NCI-H82 treated with DMSO at 0.1 percent for 48 hours (cell line): ENCODE measurements around the gene ZC3H4.

Experiments
- DNase-seq: peaks from one replicate; lab custom pipeline; 2025; ENCODE audit not compliant: unreplicated experiment; lab: John Stamatoyannopoulos, UW

The ZC3H4 gene

DNA sequence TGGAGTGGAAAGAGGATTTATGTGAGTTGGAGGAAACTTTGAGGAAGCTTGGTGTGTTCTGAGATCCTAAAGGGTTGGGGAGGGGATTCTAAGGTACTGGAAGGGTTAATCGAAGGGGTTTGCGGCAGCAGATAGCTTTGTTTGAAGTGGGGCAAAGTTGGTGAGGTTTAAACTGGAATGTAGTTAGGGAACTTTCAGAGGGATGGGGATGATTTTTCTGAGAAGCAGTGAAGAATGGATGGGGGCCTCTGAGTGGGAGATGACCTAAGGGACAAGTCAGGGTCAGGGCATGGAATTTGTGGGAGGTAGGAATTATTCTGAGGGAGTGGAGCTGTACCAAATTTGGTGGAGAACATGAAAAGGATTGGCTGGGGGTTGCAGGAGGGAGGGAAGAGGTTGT, 21.0 kb upstream of the ZC3H4 start:
- DNase-seq = no peak

DNA sequence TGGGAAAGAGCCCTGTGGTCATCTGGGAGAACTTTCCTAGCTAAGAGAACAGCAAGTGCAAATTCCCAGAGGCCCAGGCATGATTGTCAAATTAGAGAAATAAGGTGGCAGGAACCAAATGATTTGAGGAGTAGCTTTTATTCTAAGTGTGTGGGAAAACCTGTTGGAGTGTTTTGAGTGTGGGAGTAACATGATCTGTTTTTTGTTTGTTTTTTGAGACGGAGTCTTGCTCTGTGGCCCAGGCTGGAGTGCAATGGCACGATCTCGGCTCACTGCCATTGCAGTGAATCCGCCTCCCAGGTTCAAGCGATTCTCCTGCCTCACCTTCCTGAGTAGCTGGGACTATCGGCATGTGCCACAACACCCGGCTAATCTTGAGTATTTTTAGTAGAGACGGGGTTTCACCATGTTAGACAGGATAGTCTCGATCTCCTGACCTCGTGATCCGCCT, 19.5 kb upstream of the ZC3H4 start:
- no peak for DNase-seq

DNA sequence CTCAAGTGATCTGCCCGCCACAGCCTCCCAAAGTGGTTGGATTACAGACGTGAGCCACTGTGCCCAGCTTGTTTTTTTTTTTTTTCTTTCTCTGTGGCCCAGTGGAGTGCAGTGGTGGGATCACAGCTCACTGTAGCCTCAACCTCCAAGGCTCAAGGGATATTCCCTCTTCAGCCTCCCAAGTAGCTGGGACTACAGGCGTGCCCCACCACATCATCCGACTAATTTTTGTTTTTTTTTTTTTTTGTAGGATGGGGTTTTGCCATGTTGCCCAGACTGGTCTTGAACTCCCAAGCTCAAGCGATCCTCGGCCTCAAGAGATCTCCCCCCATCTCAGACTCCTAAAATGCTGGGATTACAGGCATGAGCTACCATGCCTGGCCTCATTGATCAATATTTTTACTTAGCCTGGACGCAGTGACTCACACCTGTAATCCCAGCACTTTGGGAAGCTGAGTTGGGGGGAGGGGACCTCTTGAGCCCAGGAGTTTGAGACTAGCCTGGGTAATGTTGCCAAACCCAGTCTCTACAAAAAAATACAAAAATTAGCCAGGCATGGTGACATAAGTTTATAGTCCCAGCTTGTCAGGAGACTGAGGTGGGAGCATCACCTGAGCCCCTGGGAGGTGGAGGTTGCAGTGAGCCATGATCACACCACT, 18.7 kb upstream of the ZC3H4 start:
- DNase-seq = no peak

DNA sequence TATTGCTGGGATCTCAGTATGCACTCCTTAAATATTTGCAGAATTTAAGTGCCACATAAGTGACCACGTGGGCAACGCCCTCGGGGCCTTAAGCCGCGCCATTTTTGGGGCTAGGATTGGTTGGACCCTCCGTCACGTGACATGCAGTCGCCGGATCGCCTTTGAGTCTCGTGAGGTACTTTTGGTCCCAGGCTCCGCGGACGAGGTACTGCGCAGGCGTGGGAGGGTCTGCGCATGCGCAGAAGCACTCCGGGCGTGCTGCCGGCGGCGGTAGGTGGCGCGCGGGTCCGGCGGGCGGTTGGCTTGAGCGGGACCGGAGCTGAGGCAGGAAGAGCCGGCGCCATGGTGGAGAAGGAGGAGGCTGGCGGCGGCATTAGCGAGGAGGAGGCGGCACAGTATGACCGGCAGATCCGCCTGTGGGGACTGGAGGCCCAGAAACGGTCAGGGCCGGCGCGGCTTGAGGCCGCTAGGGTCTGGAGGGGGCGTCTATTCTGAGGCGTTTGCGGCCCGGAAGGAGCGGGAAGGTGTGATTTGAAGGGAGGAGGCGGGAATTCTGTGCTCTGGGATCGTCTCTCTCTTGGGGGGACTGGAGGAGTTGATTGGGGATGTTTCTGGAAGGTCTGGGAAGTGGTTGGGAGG, 17.1 kb upstream of the ZC3H4 start, which contains the start of gene SAE1:
Gene SAE1, plus strand, starts transcription at position 247 of the 639 bp plus-strand sequence. Its CDS starts 96 bp downstream, at position 343.
- peak; percentile 96 for DNase-seq

DNA sequence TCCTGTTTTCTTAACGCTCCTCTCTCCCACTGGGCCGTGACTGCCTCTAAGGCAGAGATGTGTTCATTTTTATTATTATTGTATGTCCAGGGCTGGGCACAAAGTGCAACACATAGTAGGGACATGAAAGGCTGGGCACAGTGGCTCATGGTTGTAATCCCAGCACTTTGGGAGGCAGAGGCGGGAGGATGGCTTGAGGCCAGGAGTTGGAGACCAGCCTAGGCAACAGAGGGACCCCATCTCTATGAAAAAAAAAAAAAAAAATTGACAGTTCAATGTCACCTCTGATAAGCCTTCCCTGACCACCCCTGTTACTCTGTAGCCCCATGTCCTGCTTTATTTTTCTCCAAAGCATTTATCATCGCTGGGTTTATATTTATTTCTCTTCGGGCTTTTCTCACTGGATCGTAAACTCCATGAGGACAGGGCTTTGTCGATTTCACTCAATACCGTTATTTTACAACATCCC, 16.6 kb upstream of the ZC3H4 start:
- no peak for DNase-seq

DNA sequence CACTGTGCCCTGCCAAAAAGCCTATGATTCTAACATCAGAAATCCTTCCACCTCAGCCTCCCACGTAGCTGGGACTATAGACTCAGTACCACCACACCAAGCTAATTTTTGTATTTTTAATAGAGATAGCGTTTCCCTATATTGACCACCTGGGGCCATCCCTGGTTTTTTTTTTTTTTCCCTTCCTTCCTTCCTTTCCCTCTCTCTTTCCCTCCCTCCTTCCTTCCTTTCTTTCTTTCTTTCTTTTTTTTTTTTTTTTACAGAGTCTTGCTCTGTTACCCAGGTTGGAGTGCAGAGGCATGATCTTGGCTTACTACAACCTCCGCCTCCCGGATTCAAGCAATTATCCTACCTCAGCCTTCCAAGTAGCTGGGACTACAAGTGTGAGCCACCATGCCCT, 16.0 kb upstream of the ZC3H4 start:
- no peak for DNase-seq

DNA sequence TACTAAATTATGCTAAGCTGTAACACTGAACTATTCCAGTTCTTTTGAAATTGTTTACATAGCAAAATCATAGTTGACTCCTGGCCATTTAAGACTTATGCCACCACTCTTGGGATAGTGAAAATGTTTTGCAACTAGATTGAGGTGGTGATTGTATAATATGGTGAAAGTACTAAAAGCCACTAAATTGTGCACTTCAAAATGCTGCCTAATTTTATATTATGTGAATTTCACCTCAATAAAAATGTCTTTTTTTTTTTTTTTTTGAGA, 12.0 kb upstream of the ZC3H4 start:
- DNase-seq = no peak

DNA sequence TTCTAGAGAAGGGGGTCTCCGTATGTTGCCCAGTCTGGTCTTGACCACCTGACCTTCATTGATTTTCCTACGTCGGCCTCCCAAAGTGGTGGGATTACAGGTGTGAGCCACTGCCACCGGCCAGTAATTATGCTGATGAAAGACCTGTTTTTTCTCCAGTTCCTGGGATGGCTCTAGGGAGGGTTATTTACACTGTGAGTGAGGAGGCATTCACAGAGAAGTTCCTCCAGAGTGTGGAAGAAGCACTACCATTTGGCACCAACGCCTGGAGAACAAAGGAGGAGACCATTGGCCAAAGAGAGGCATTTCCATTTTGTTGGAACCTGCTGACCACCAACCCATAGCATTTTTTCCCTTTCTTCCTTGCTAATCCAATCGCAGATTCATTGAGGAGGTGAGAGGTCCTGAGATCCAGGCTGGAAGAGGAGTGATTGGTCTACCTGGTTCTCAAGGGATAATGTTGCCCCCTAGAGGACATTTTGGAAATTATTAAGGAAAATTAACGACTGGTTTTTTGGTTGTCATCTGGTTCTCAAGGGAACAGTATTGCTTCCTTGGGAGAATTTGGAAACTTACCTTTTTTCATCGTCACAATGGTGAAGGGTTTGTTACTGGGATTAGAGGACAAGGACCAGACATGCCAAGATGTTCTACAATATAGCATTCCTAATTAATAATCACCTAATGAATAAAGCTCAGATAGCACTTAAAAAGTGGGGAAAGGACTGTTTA, 11.5 kb upstream of the ZC3H4 start:
- DNase-seq = peak; percentile 88

DNA sequence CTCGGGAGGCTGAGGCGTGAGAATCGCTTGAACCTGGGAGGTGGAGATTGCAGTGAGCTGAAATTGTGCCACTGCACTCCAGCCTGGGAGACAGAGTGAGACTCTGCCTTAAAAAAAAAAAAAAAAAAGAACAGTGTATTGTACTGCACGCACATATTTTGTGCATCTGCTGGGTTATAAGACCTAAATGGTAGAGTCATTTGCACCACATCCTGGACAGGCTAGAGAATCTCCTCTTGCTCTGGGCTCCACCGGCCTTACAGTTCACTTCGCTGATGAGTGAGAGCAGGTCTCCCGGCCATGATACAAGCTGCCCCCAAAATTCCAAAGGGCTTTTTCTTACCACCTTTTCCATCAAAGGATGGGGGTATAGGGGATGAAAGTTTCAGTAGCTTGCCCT, 9.8 kb upstream of the ZC3H4 start:
- DNase-seq = no peak

DNA sequence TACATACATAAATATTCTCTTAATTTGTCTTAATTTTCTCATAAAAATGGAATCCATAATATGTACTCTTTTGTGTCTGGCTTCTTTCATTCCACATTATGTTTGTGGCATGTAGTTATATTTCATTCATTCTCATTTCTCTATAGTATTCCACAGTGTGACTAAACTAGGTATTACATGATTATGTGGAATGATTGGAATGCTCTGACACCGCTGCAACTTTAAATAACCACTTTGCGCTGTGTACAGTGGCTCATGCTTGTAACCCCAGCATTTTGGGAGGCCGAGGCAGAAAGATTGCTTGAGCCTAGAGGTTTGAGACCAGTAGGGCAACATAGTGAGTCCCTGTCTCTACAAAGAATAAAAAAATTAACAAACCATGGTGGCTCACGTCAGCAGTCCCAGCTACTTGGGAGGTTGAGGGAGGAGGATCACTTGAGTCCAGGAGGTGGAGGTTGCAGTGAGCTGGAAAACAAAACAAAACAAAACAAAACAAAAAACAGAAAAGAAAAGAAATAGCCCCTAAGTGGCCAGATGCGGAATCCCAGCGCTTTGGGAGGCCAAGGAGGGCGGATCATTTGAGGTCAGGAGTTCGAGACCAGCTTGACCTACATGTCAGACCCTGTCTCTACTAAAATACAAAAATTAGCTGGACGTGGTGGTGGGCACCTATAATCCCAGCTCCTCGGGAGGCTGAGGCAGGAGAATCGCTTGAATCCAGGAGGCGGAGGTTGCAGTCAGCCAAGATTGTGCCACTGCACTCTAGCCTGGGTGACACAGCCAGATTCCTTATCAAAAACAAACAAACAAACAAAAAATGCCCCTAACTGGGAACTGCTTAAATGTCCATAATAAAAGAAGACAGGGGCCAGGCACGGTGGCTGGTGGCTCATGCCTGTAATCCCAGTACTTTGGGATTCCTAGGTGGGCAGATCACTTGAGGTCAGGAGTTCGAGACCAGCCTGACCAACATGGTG, 9.1 kb upstream of the ZC3H4 start:
- DNase-seq = no peak

DNA sequence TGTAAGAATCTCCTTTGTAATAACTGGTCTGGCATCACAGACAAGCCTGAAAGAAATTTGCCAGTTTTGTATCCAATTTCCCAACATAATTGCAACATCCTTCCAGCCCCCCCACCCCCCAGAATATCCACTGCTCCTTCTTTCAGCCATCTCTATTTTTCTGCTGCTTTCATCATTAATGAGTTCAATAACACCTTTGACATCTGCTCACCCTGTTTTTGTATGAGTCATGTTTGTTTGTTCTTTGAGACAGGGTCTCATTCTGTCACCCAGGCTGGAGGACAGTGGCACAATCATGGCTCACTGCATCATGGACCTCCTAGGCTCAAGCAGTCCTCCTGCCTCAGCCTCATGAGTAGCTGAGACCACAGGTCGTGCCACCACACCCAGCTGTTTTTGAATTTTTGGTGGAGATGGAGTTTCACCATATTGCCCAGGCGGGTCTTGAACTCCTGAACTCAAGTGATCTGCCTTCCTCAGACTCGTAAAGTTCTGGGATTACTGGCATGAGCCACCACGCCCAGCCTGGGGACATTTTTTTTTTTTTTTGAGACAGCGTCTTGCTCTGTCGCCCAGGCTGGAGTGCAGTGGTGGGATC, 7.0 kb upstream of the ZC3H4 start:
- DNase-seq = no peak

DNA sequence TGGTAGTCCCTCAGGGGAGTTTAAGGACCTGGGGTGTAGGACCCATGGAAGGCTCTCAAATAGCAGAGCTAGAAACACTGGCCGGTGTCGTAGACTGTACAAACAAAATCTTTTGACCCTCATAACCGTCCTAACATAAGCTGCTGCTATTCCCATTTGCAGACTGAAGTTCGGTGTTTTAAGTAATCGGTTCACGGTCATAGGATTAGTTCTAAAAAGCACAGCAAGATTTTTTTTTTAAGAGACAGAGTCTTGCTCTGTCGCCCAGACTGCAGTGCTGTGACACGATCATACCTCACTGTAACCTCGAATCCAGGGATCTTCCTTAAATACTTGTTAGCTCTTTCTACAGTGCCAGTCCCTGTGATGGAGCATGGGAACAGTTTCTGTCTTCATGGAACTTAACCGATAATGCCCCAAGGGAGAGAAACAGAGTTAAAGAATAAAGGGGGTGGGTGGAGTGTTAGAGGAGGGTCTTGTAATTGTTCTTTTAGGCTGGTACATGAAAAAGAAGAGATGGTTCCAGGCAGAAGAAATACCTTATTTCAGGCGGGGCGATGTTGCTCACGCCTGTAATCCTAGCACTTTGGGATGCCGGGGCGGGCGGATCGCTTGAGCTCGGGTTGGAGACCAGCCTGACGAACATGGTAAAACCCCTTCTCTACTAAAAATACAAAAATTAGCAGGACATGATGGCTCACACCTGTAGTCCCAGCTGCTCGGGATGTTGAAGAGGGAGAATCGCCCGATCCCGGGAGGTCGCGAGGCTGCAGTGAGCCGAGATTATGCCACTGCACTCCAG, 475 bp upstream of the ZC3H4 start:
- DNase-seq = peak; percentile 72

DNA sequence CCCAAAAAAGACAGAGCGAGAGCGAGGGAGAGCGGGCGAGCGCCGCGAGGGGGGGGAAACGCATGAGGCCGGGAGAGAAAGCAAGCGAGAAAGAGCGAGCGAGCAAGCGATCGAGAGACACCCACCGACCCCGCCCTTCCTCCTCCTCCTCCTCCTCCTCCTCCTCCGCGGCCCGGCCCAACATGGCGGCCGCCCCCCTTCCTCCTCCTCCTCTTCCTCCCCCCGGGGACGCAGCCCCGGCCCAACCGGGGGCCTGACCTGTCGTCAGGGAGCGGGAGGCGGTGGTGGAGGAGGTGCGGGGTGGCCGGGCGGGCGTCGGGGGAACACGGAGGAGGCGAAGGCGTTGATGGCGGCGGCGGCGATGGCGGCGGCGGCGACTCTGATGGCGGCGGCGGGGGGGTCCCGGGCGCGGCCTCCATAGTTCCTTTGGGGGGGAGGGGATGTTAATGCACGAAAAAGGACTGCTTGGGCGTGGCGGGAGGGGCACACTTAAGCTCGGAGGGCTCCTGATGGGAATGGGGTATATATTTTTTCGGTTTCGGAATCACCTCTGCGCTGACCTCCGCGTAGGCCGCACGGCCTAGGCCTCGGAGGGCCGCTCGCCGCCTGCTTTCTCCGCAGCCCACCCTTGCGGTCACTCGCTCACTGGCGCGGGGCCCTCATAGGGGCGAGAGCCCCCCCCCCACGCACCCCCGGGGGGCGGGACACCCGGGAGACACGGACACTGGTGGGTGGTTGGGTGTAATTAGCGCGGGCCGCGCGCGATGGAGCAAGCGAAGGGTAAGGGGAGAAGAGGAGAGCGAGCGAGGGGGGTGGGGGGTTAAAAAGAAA, 1.2 kb downstream of the ZC3H4 start:
- peak; percentile 59 for DNase-seq

DNA sequence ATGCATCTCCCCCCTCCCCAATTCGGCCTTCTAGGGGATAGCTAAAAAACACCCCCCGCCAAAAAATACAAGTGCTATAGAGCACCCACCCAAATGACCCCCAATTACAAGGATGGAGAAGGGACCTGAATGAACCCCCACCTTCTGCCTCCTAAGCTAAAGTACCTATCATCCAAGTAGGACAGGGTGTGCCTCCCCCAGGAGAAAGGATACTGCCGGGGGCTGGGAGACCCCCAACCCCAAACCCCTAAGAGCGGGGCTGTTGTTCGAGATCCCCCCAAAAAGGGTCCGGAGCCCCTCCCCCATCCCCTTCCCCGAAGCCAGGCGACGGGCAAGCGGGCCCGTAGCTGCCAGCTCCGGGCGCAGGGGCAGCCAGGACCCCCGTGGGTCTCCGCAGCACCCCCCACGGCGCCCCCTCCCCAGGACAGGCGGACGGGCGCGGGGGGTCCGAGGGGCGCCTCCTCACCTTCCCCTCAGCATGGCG, 1.9 kb downstream of the ZC3H4 start:
- no peak for DNase-seq

DNA sequence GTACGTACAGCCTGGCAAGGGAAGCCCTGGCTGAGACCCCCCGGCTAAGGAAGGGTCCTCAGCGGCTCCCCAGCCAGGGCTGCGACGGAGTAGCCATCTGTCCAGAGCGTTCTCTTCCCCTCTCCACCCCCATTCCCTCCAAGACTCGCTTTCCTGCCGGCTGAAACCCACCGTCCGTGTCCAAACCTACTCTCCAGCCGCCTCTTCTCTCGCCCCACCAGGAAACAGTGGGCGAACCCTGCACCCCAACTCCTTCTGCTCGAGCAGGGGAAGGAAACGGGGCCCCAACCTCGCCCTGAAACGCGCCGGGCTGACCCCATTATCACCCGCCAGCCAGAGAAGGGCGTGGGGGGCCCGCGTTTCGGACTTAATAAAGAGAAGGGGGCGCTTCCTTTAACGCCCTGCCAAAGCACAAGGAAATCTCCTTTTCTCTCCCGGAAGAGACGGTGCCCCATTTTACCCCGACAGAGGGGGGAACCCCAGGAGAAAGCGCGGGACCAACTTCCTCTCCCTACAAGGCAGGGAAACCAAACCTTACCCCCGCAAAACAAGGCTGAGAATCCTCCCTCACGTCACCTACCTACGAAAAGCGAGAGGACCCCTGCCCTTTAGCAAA, 2.5 kb downstream of the ZC3H4 start:
- DNase-seq = no peak

DNA sequence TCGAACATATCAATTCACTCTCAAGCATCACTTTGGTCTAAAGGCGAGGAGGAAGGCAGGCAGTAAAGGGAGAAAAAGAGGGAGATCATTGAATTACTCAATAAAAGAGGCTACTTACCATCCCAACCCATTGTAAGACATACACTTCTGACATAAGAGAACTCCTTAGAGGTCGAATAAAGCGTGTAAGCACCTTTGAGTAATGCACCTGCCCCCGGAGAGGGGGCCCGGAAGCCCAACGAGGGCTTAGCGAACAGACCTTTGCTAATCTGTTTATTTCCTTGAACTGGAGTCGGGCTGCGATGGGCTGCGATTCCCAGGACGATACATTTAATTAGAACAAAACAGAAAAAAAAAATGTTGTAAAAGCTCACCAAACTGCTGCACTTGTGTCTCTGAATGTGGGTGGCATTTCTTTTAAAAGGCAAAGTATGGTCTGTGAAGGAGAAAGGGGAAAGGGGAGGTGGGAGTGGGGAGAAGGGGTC, 3.0 kb downstream of the ZC3H4 start:
- peak; percentile 43 for DNase-seq

DNA sequence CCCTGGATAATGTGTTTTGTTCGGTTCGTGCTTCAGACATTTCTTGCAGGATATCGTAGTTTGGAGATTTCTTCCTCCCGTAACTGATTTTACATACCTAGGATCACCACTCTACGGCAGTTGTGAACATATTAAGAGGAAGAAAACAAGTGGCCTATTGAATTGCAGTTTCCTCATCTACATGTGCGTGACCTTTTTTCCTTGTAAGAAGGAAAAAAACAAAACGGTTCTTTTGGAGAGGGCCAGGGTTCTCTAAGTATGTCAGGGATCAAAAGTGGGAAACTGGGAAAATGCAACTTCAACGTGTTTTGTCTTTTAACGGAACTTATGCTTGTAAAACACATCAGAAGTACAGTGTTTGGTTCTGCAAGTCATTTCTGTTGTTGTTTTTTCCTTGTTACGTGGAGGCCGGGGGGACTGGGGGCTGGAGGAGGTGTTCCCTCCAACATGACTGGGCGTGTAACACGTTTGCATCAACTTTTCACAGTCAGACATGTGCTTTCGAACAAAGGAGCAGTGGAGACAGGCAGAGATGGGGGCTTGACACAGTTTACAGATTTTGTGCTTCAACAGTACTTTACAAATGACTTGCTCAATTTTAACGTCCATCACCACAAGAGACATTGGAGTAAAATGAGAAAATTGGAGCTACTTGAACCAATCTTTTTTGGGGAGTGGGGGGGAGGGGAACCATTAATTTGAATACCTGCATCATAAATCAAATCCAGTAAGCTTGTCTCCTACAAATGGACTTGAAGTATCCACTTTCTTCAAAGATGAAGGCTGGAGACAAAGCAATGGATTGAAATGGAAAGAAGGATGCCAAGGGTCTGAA, 3.8 kb downstream of the ZC3H4 start:
- DNase-seq = no peak
